Ishikawa (cell line): ENCODE results near the gene IFT43.

Experiments
- CEBPB ChIP-seq: IDR thresholded peaks from 2 replicates; pipeline ENCODE4 v1.6.1; 2012
- CREB1 ChIP-seq: IDR thresholded peaks from 2 replicates; pipeline ENCODE4 v1.6.1; 2012; ENCODE audit warnings: low read depth
- EGR1 ChIP-seq: IDR thresholded peaks from 2 replicates; pipeline ENCODE4 v1.6.1; 2012
- EP300 ChIP-seq: IDR thresholded peaks from 2 replicates; pipeline ENCODE4 v1.6.1; 2012; ENCODE audit warnings: borderline replicate concordance
- FOXM1 ChIP-seq: IDR thresholded peaks from 2 replicates; pipeline ENCODE4 v1.6.1; 2012; ENCODE audit warnings: low read depth, borderline replicate concordance
- MAX ChIP-seq: IDR thresholded peaks from 2 replicates; pipeline ENCODE4 v1.6.1; 2012
- NFIC ChIP-seq: IDR thresholded peaks from 2 replicates; pipeline ENCODE4 v1.6.1; 2012
- RAD21 ChIP-seq: IDR thresholded peaks from 2 replicates; pipeline ENCODE4 v1.6.1; 2012; ENCODE audit warnings: low read depth
- REST ChIP-seq: IDR thresholded peaks from 2 replicates; pipeline ENCODE4 v1.6.1; 2012; ENCODE audit warnings: low read depth, mild to moderate bottlenecking
- TAF1 ChIP-seq: IDR thresholded peaks from 2 replicates; pipeline ENCODE4 v1.6.1; 2012; ENCODE audit warnings: low read depth, mild to moderate bottlenecking
- TCF12 ChIP-seq: IDR thresholded peaks from 2 replicates; pipeline ENCODE4 v1.6.1; 2012; ENCODE audit warnings: low read depth
- TEAD4 ChIP-seq: IDR thresholded peaks from 2 replicates; pipeline ENCODE4 v1.6.1; 2012
- USF1 ChIP-seq: IDR thresholded peaks from 2 replicates; pipeline ENCODE4 v1.6.1; 2012
- YY1 ChIP-seq: IDR thresholded peaks from 2 replicates; pipeline ENCODE4 v1.6.1; 2012; ENCODE audit warnings: low read depth
- ZBTB7A ChIP-seq: IDR thresholded peaks from 2 replicates; pipeline ENCODE4 v1.6.1; 2012; ENCODE audit warnings: low read depth

The IFT43 gene

GRCh38 chr14:75985618-75986438 lies at the start of gene IFT43:
IFT43 (plus strand) TSS chr14:75985763; CDS start chr14:75985787, 24 bp downstream.
- TF ChIP-seq NFIC, result no peak
- TF ChIP-seq RAD21, result no peak
- no peak for TF ChIP-seq EP300
- TF ChIP-seq EGR1, result no peak
- TF ChIP-seq TCF12, result no peak
- peak; percentile 50; the same call in 1 of the 2 replicates for TF ChIP-seq TAF1
- TF ChIP-seq MAX, result peak; percentile 55; the same call in 1 of the 2 replicates
- TF ChIP-seq CREB1, result peak; percentile 68
- peak; percentile 61; the same call in 1 of the 2 replicates for TF ChIP-seq YY1
- TF ChIP-seq CEBPB, result no peak
- TF ChIP-seq TEAD4, result no peak

GRCh38 chr14:75939200-75939599 lies 46.4 kb upstream of the IFT43 start:
- no peak for TF ChIP-seq TAF1
- TF ChIP-seq EGR1, result no peak
- no peak for TF ChIP-seq CEBPB
- TF ChIP-seq REST, result no peak
- no peak for TF ChIP-seq FOXM1
- TF ChIP-seq USF1, result no peak
- TF ChIP-seq YY1, result no peak
- TF ChIP-seq EP300, result no peak
- no peak for TF ChIP-seq TEAD4
- no peak for TF ChIP-seq ZBTB7A

GRCh38 chr14:75941030-75941429 lies 44.5 kb upstream of the IFT43 start:
- TF ChIP-seq CEBPB, result no peak
- no peak for TF ChIP-seq ZBTB7A
- no peak for TF ChIP-seq MAX
- TF ChIP-seq USF1, result no peak
- no peak for TF ChIP-seq TCF12
- TF ChIP-seq FOXM1, result no peak
- no peak for TF ChIP-seq CREB1
- no peak for TF ChIP-seq EGR1
- no peak for TF ChIP-seq TAF1
- no peak for TF ChIP-seq RAD21

GRCh38 chr14:75944607-75945241 lies 40.8 kb upstream of the IFT43 start:
- TF ChIP-seq CREB1 (no peak), EP300 (no peak), MAX (no peak), REST (no peak), RAD21 (no peak)

GRCh38 chr14:75946785-75947184 lies 38.8 kb upstream of the IFT43 start:
- TF ChIP-seq EP300 (no peak), CREB1 (no peak), NFIC (no peak), ZBTB7A (no peak), RAD21 (no peak), FOXM1 (no peak), TCF12 (no peak), EGR1 (no peak), CEBPB (no peak), USF1 (no peak), REST (no peak), MAX (no peak), YY1 (no peak), TAF1 (no peak), TEAD4 (no peak)
